Suprapubic skin (tissue), 4 donors: ENCODE results near the gene TPRG1L. TPM values are rescaled to one million over a fixed set of nuclear protein-coding genes. Genes with fewer than 3 reads are reported as not detected.

Source experiments
- DNase-seq, 2 donors: peaks; one replicate each; pipeline ENCODE4 v3.0.0-alpha.2; 2019; ENCODE audit warnings: low spot score in 2 of 2
- H3K27ac ChIP-seq: fragments of 200-600 bp; sonication (generic); one replicate; pipeline ENCODE4 v1.5.1; 2019
- H3K27me3 ChIP-seq: fragments of 200-600 bp; sonication (generic); one replicate; pipeline ENCODE4 v1.5.1; 2019
- H3K36me3 ChIP-seq: fragments of 200-600 bp; sonication (generic); one replicate; pipeline ENCODE4 v1.5.1; 2019
- H3K4me1 ChIP-seq: fragments of 200-600 bp; sonication (generic); one replicate; pipeline ENCODE4 v1.5.1; 2019
- H3K4me3 ChIP-seq: fragments of 200-600 bp; sonication (generic); one replicate; pipeline ENCODE4 v1.5.1; 2019; ENCODE audit warnings: mild to moderate bottlenecking
- H3K9me3 ChIP-seq: fragments of 200-600 bp; sonication (generic); one replicate; pipeline ENCODE4 v1.5.1; 2019
- EP300 ChIP-seq: sonication (generic); formaldehyde crosslinking; IDR thresholded peaks from one replicate; pipeline ENCODE4 v1.6.1; 2017; ENCODE audit warnings: antibody characterized with exemption
- POLR2A ChIP-seq, 2 donors: fragments of 450-650 bp; IDR thresholded peaks; one replicate each; pipeline ENCODE4 v1.6.1; 2017; ENCODE audit warnings: antibody characterized with exemption in 2 of 2, mild to moderate bottlenecking in 2 of 2, moderate library complexity in 2 of 2
- POLR2AphosphoS5 ChIP-seq, 3 donors: sonication (generic); formaldehyde crosslinking; IDR thresholded peaks; one replicate each; pipeline ENCODE4 v1.6.1; 2017; ENCODE audit warnings: antibody characterized with exemption in 3 of 3
- WGBS: methylation state at CpG from one replicate; pipeline ENCODE4 v1.1.5; 2018; 5-methylcytosine and 5-hydroxymethylcytosine counted together
- total RNA-seq, 4 donors: library from RNA; depleted of rRNA; stranded (reverse); fragments of >200 nt; gene quantifications; one replicate each; pipeline ENCODE4 v1.1.0, GENCODE V29; 2016
- TF ChIP-seq, protein P1 (sequence below), 2 donors: fragments of 200-600 bp in 1 of 2; fragments of 450-650 bp in 1 of 2; sonication (generic) in 1 of 2; IDR thresholded peaks; one replicate each; pipeline ENCODE4 v1.5.1; 2016 to 2019; ENCODE audit warnings: antibody characterized with exemption in 2 of 2, mild to moderate bottlenecking in 1 of 2, moderate library complexity in 1 of 2

The TPRG1L gene
- total RNA-seq, 4 donors from 2014 or later: 36.9 to 52.6 (median 44.8) TPM

DNA sequence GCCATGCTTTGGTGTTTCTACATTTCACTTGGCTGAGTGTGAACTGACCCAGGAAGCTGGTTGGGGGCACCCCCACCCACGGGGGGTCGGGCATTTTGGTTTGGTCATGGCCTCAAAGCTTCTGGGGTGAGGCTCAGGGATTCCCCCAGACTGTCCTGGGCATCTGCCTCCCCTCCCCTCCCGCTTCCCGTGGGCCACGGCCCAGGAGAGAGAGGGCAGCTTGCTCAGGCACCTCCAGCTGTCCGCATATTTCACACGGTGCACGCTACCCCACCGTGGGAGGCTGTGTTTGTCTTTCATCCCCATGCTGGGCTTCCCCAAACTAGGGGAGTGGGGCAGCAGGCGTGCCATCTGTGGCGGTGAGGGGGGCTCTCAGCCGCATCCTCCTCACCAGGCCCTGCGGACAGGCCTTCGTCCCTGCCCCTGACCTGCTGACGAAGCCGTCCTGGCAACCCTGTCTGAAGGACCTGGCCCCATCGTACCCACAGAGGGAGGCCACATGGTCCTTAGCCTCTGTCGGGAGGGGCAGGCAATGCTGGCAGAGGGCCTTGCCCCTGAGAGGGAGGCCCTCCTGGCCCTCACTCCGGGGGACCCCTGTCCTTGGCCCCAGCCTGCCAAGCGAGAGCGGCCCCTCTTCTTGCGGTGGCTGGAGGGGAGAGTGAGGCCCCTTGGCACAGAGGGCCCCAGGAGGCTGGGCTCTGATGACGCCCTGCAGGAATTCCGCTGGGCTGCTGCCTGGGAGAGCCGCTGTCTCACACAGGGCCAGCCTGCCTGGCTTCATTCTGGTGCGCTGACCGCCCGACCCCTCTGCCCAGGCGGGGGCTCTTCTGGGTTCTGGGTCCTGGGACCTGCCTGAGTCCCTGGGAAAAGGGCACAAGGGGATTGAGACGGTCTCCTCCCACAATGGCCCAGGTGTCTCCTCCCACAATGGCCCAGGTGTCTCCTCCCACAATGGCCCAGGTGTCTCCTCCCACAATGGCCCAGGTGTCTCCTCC lies 49.6 kb downstream of the TPRG1L start:
- Histone ChIP-seq H3K4me1 (peaks cover 15% of the 10 kb centered on the region), H3K4me3 (no peak overlapping the region), H3K9me3 (no peaks in the 10 kb centered on the region), H3K27me3 (peaks cover 42% of the 10 kb centered on the region), H3K36me3 (no peaks in the 10 kb centered on the region), H3K27ac (no peak overlapping the region)
- no peak for DNase-seq
- WGBS: 67% methylated on average over 3 of the region's 30 CpGs
- TF ChIP-seq POLR2AphosphoS5 (IDR thresholded peaks at IDR 0.05) (no peak), POLR2A (IDR thresholded peaks at IDR 0.05) (no peak), EP300 (no peak)
- TF ChIP-seq, protein P1, sequence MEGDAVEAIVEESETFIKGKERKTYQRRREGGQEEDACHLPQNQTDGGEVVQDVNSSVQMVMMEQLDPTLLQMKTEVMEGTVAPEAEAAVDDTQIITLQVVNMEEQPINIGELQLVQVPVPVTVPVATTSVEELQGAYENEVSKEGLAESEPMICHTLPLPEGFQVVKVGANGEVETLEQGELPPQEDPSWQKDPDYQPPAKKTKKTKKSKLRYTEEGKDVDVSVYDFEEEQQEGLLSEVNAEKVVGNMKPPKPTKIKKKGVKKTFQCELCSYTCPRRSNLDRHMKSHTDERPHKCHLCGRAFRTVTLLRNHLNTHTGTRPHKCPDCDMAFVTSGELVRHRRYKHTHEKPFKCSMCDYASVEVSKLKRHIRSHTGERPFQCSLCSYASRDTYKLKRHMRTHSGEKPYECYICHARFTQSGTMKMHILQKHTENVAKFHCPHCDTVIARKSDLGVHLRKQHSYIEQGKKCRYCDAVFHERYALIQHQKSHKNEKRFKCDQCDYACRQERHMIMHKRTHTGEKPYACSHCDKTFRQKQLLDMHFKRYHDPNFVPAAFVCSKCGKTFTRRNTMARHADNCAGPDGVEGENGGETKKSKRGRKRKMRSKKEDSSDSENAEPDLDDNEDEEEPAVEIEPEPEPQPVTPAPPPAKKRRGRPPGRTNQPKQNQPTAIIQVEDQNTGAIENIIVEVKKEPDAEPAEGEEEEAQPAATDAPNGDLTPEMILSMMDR (IDR thresholded peaks at IDR 0.05): no peak

DNA sequence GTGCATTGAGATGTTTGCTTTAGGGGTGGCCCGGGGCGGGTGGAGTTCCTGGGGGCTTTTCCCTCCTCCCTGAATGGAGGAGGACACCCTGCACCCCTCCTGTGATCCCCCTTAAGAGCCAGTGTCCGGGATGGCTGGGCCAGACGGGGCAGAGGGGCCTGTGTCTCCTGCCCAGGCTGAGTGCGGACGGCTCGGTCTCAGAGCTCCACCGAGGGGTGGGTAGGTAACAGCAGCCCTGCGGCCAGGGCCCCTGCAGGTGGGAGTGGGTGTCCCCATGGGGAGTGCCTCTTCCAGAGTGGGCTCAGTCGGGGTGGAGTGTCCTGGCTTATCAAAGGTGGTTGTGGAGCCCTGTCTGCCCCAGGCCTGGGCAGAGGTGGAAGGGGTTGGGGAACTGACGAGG lies 50.6 kb downstream of the TPRG1L start:
- Histone ChIP-seq H3K4me3 (no peak overlapping the region), H3K4me1 (peaks cover 13% of the 10 kb centered on the region), H3K27ac (no peak overlapping the region), H3K9me3 (no peaks in the 10 kb centered on the region), H3K27me3 (peaks cover 41% of the 10 kb centered on the region), H3K36me3 (no peaks in the 10 kb centered on the region)
- 82% methylated on average over 9 of the region's 11 CpGs for WGBS
- no peak for DNase-seq
- TF ChIP-seq, protein P1 (IDR thresholded peaks at IDR 0.05): no peak
- TF ChIP-seq POLR2AphosphoS5 (IDR thresholded peaks at IDR 0.05) (no peak), EP300 (no peak), POLR2A (IDR thresholded peaks at IDR 0.05) (no peak)

DNA sequence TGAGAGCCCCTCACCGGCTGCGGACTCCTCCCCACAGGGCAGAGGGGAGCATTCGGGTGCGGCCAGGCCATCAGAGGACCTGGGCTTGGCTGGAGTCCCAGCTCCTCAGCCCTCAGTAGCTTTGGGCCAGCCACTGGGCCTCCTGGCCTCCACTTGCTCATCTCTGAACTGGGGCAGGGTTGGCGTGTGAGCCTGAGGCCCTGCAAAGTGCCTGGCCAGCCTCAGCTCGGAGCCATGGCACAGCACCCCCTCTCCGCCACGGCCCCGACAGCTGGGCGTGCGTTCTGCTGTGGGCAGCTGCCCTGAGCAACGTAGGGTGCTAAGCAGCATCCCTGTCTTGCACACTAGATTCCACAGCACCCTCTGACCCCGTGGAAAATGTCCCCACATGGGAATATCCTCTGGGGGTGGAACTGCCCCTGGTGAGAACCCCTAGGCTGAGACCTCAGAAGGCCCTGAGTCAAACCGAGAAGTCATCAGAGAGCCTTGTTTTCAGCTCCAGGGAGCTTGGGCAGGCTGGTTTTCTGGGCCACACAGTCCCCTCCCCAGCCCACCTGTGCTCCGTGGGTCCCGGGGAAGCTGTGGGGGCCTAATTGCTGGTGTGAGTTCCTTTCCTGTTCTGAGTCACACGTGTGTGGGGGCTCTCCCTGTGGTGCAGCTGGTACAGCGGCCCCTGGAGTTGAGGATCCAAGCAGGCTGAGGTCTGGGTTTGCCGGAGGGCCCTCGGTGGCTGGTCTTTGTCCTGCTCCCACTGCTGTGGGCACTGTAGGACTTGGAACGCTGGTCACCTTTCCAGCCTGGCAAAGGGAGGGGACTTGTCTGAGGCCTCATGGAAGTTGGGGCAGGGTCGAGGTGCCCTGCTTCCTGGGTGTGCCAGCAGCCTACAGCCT lies 52.0 kb downstream of the TPRG1L start:
- Histone ChIP-seq H3K4me3 (no peak overlapping the region), H3K27me3 (peaks cover 39% of the 10 kb centered on the region), H3K27ac (no peak overlapping the region), H3K9me3 (no peaks in the 10 kb centered on the region), H3K36me3 (no peaks in the 10 kb centered on the region), H3K4me1 (peaks cover 15% of the 10 kb centered on the region)
- 75% methylated on average over 4 of the region's 22 CpGs for WGBS
- no peak for DNase-seq
- TF ChIP-seq POLR2A (IDR thresholded peaks at IDR 0.05) (no peak), POLR2AphosphoS5 (IDR thresholded peaks at IDR 0.05) (no peak), EP300 (no peak)
- TF ChIP-seq, protein P1 (IDR thresholded peaks at IDR 0.05): no peak

DNA sequence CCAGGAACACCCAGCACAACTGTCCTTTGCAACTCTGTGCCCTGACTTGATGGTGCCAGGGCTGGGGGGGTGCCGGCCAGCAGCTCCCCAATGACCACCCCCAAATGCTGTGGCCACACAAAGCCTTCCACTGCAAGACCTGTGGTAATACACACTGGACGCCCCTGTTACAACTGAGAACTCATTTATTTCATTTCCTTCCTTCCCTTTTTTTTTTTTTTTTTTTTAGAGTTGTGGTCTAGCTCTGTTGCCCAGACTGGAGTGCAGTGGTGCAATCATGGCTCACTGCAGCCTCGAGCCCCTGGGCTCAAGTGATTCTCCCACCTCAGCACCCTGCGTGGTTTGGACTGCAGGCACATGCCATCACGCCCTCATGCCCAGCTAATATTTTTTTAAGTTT lies 52.7 kb downstream of the TPRG1L start:
- H3K36me3 ChIP-seq: no peaks in the 10 kb centered on the region
- no peak overlapping the region for H3K27ac ChIP-seq
- peaks cover 13% of the 10 kb centered on the region for H3K4me1 ChIP-seq
- WGBS: 77% methylated on average over 5 of the region's 5 CpGs
- no peak overlapping the region for H3K4me3 ChIP-seq
- TF ChIP-seq EP300 (no peak), POLR2AphosphoS5 (IDR thresholded peaks at IDR 0.05) (no peak), POLR2A (IDR thresholded peaks at IDR 0.05) (no peak)
- TF ChIP-seq, protein P1 (IDR thresholded peaks at IDR 0.05): no peak
- peaks cover 32% of the 10 kb centered on the region for H3K27me3 ChIP-seq
- no peak for DNase-seq
- H3K9me3 ChIP-seq: no peaks in the 10 kb centered on the region
